ENCODE results near the gene OPN3. TPM values are rescaled to one million over a fixed set of nuclear protein-coding genes. Genes with fewer than 3 reads are reported as not detected.

Gene OPN3
- total RNA-seq, 1 donor from 2014 or later: 20.0 TPM

- no peak for DNase-seq (ENCODE audit: low spot score)
Measured at GRCh38 chr1:241632987-241633386, 7.2 kb downstream of the OPN3 start.

GRCh38 chr1:241631674-241632073 lies 8.5 kb downstream of the OPN3 start:
- Mint-ChIP-seq H3K27ac (ENCODE audit: unreplicated experiment) (no peak overlapping the region), H3K4me3 (ENCODE audit: unreplicated experiment) (no peak overlapping the region), H3K36me3 (ENCODE audit: low read depth) (peaks cover 12% of the 10 kb centered on the region), H3K27me3 (ENCODE audit: low read depth) (no peaks in the 10 kb centered on the region), H3K9me3 (ENCODE audit: low read depth) (no peaks in the 10 kb centered on the region), H3K4me1 (ENCODE audit: low read depth) (peaks cover 23% of the 10 kb centered on the region)
- TF ChIP-seq CTCF (IDR thresholded peaks at IDR 0.05): no peak
- no peak for DNase-seq (ENCODE audit: low spot score)

More at GRCh38 chr1:241632987-241633386, 7.2 kb downstream of the OPN3 start:
- no peaks in the 10 kb centered on the region for H3K27me3 Mint-ChIP-seq (ENCODE audit: low read depth)
- H3K4me1 Mint-ChIP-seq (ENCODE audit: low read depth): peaks cover 29% of the 10 kb centered on the region
- no peak overlapping the region for H3K4me3 Mint-ChIP-seq (ENCODE audit: unreplicated experiment)
- peaks cover 12% of the 10 kb centered on the region for H3K36me3 Mint-ChIP-seq (ENCODE audit: low read depth)
- no peak for TF ChIP-seq CTCF (IDR thresholded peaks at IDR 0.05)
- no peaks in the 10 kb centered on the region for H3K9me3 Mint-ChIP-seq (ENCODE audit: low read depth)
- H3K27ac Mint-ChIP-seq (ENCODE audit: unreplicated experiment): no peak overlapping the region

- H3K27me3 Mint-ChIP-seq (ENCODE audit: low read depth): no peaks in the 10 kb centered on the region
- H3K27ac Mint-ChIP-seq (ENCODE audit: unreplicated experiment): no peak overlapping the region
- H3K4me3 Mint-ChIP-seq (ENCODE audit: unreplicated experiment): no peak overlapping the region
- no peaks in the 10 kb centered on the region for H3K9me3 Mint-ChIP-seq (ENCODE audit: low read depth)
- DNase-seq (ENCODE audit: low spot score): no peak
- peaks cover 18% of the 10 kb centered on the region for H3K4me1 Mint-ChIP-seq (ENCODE audit: low read depth)
- peaks cover 12% of the 10 kb centered on the region for H3K36me3 Mint-ChIP-seq (ENCODE audit: low read depth)
- TF ChIP-seq CTCF (IDR thresholded peaks at IDR 0.05): no peak
Measured at GRCh38 chr1:241630899-241631298, 9.3 kb downstream of the OPN3 start.

GRCh38 chr1:241630476-241630875 lies 9.7 kb downstream of the OPN3 start:
- Mint-ChIP-seq H3K36me3 (ENCODE audit: low read depth) (peaks cover 12% of the 10 kb centered on the region), H3K4me3 (ENCODE audit: unreplicated experiment) (no peak overlapping the region), H3K27ac (ENCODE audit: unreplicated experiment) (no peak overlapping the region), H3K27me3 (ENCODE audit: low read depth) (no peaks in the 10 kb centered on the region), H3K9me3 (ENCODE audit: low read depth) (no peaks in the 10 kb centered on the region), H3K4me1 (ENCODE audit: low read depth) (peaks cover 18% of the 10 kb centered on the region)
- no peak for DNase-seq (ENCODE audit: low spot score)
- TF ChIP-seq CTCF (IDR thresholded peaks at IDR 0.05): no peak

- Mint-ChIP-seq H3K4me1 (ENCODE audit: low read depth) (peaks cover 18% of the 10 kb centered on the region), H3K27ac (ENCODE audit: unreplicated experiment) (no peak overlapping the region), H3K4me3 (ENCODE audit: unreplicated experiment) (no peak overlapping the region), H3K36me3 (ENCODE audit: low read depth) (peaks cover 8% of the 10 kb centered on the region), H3K27me3 (ENCODE audit: low read depth) (no peaks in the 10 kb centered on the region), H3K9me3 (ENCODE audit: low read depth) (no peaks in the 10 kb centered on the region)
- DNase-seq (ENCODE audit: low spot score): no peak
- no peak for TF ChIP-seq CTCF (IDR thresholded peaks at IDR 0.05)
Measured at GRCh38 chr1:241630005-241630404, 10.2 kb downstream of the OPN3 start.
